GM18499 (cell line): ENCODE data around the gene LCOR.
"Not testable (repeated sequence)": the region's sequence is repeated elsewhere in the genome, so short reads cannot be mapped to it uniquely, and the experiment has no call there.

Source experiments
- ATAC-seq: cut with Tn5 transposase; IDR thresholded peaks from one replicate; pipeline ENCODE4 v1.9.1; 2021; ENCODE audit warnings: moderate number of reproducible peaks; ENCODE audit not compliant: insufficient read depth, unreplicated experiment

The LCOR gene

GRCh38 chr10:96922978-96923948 lies 91.2 kb downstream of the LCOR start:
- ATAC-seq, result no peak

- ATAC-seq, result no peak
These were observed 92.8 kb downstream of the LCOR start for GRCh38 chr10:96924861-96925260.

GRCh38 chr10:96930469-96930868 lies 98.4 kb downstream of the LCOR start:
- no peak for ATAC-seq

- ATAC-seq, result no peak
These were observed 103.0 kb downstream of the LCOR start for GRCh38 chr10:96935148-96935547.

- ATAC-seq, result no peak
These were observed 103.7 kb downstream of the LCOR start for GRCh38 chr10:96935810-96936209.

- ATAC-seq, result not testable (repeated sequence)
These were observed 111.1 kb downstream of the LCOR start for GRCh38 chr10:96943161-96943560.

GRCh38 chr10:96947036-96947435 lies 114.9 kb downstream of the LCOR start:
- ATAC-seq, result no peak

GRCh38 chr10:96949039-96949683 lies 117.1 kb downstream of the LCOR start:
- no peak for ATAC-seq

GRCh38 chr10:96951954-96952353 lies 119.9 kb downstream of the LCOR start:
- no peak for ATAC-seq

- ATAC-seq, result no peak
These were observed 123.7 kb downstream of the LCOR start for GRCh38 chr10:96955794-96956193.

GRCh38 chr10:96958071-96958470 lies 126.0 kb downstream of the LCOR start:
- no peak for ATAC-seq

GRCh38 chr10:96959733-96960132 lies 127.6 kb downstream of the LCOR start:
- no peak for ATAC-seq

GRCh38 chr10:96960872-96961271 lies 128.8 kb downstream of the LCOR start:
- no peak for ATAC-seq

- no peak for ATAC-seq
These were observed 132.0 kb downstream of the LCOR start for GRCh38 chr10:96964131-96964530.

GRCh38 chr10:96967847-96968246 lies 135.7 kb downstream of the LCOR start:
- no peak for ATAC-seq

GRCh38 chr10:96968682-96969423 lies 136.8 kb downstream of the LCOR start:
- ATAC-seq, result no peak

GRCh38 chr10:96971324-96971723 lies 139.2 kb downstream of the LCOR start:
- ATAC-seq, result no peak

GRCh38 chr10:96972264-96972663 lies 140.2 kb downstream of the LCOR start:
- ATAC-seq, result no peak

GRCh38 chr10:96973809-96974747 lies 142.0 kb downstream of the LCOR start:
- no peak for ATAC-seq

GRCh38 chr10:96975136-96975535 lies 143.0 kb downstream of the LCOR start:
- no peak for ATAC-seq
